GM18511 (cell line): ENCODE results near the gene MRPL4.
"Not testable (repeated sequence)": the region's sequence is repeated elsewhere in the genome, so short reads cannot be mapped to it uniquely, and the experiment has no call there.

Experiments
- ATAC-seq: cut with Tn5 transposase; IDR thresholded peaks from one replicate; pipeline ENCODE4 v1.9.1; 2021; ENCODE audit warnings: mild to moderate bottlenecking, moderate library complexity; ENCODE audit not compliant: unreplicated experiment

The MRPL4 gene

GRCh38 chr19:10228920-10229319, 23.1 kb upstream of the MRPL4 start:
- ATAC-seq: no peak

GRCh38 chr19:10230173-10230860, 21.7 kb upstream of the MRPL4 start:
- ATAC-seq: peak; percentile 13

GRCh38 chr19:10230861-10231611, 21.0 kb upstream of the MRPL4 start, which contains the start of gene S1PR2:
S1PR2 (minus strand) TSS chr19:10231331; CDS start chr19:10224905, 6,426 bp downstream.
- ATAC-seq: peak; percentile 55

GRCh38 chr19:10231612-10232228, 20.3 kb upstream of the MRPL4 start:
- no peak for ATAC-seq

- ATAC-seq: no peak
Measured at GRCh38 chr19:10233946-10234345, 18.1 kb upstream of the MRPL4 start.

GRCh38 chr19:10235003-10235402, 17.0 kb upstream of the MRPL4 start:
- ATAC-seq: no peak

- ATAC-seq: not testable (repeated sequence)
Measured at GRCh38 chr19:10235409-10235808, 16.6 kb upstream of the MRPL4 start.

- ATAC-seq: no peak
Measured at GRCh38 chr19:10237702-10238101, 14.3 kb upstream of the MRPL4 start.

GRCh38 chr19:10238172-10238783, 13.7 kb upstream of the MRPL4 start:
- no peak for ATAC-seq

GRCh38 chr19:10241826-10242449, 10.1 kb upstream of the MRPL4 start:
- not testable (repeated sequence) for ATAC-seq

- ATAC-seq: no peak
Measured at GRCh38 chr19:10243606-10244005, 8.4 kb upstream of the MRPL4 start.

- ATAC-seq: peak; percentile 44
Measured at GRCh38 chr19:10245189-10245939, 6.7 kb upstream of the MRPL4 start.

- no peak for ATAC-seq
Measured at GRCh38 chr19:10246511-10246910, 5.5 kb upstream of the MRPL4 start.

GRCh38 chr19:10252707-10253106, 693 bp downstream of the MRPL4 start:
- ATAC-seq: no peak

- no peak for ATAC-seq
Measured at GRCh38 chr19:10254244-10254643, 2.2 kb downstream of the MRPL4 start.

GRCh38 chr19:10255358-10255757, 3.3 kb downstream of the MRPL4 start:
- ATAC-seq: no peak

- no peak for ATAC-seq
Measured at GRCh38 chr19:10256551-10256950, 4.5 kb downstream of the MRPL4 start.

- ATAC-seq: no peak
Measured at GRCh38 chr19:10256970-10257615, 5.1 kb downstream of the MRPL4 start.

- ATAC-seq: no peak
Measured at GRCh38 chr19:10258080-10258710, 6.2 kb downstream of the MRPL4 start.
